Left ventricle myocardium inferior (tissue), 1 donor: Measurements from ENCODE around the gene TAS2R16. TPM values are rescaled to one million over a fixed set of nuclear protein-coding genes. Genes with fewer than 3 reads are reported as not detected.

ENCODE experiments used
- DNase-seq: peaks from one replicate; pipeline ENCODE4 v3.0.0-alpha.2; 2020
- H3K27ac ChIP-seq: fragments of 200-600 bp; replicated peaks from 2 replicates; pipeline ENCODE4 v1.8.0; 2021
- H3K27me3 ChIP-seq: fragments of 200-600 bp; 2 replicates; pipeline ENCODE4 v1.8.0; 2021; ENCODE audit warnings: low read depth
- H3K36me3 ChIP-seq: fragments of 200-600 bp; 2 replicates; pipeline ENCODE4 v1.8.0; 2021
- H3K4me1 ChIP-seq: fragments of 200-600 bp; 2 replicates; pipeline ENCODE4 v1.8.0; 2021
- H3K4me3 ChIP-seq: fragments of 200-600 bp; 2 replicates; pipeline ENCODE4 v1.8.0; 2021; ENCODE audit warnings: mild to moderate bottlenecking, moderate library complexity
- H3K9me3 ChIP-seq: fragments of 200-600 bp; replicated peaks from 2 replicates; pipeline ENCODE4 v1.8.0; 2021
- intact Hi-C: fragments of 100-400 bp; cut with micrococcal nuclease; formaldehyde crosslinking; loops from one replicate; pipeline ENCODE4 v1.11.0; 2022
- total RNA-seq: library from RNA; stranded (reverse); fragmentation: NEBNext Ultra II Directional; extraction: Animal tissue kit (Norgen Biotek cat#: 25700); gene quantifications from one replicate; pipeline ENCODE4 v1.2.1, GENCODE V29; 2021
- TF ChIP-seq, protein P1 (sequence below): fragments of 200-600 bp; IDR thresholded peaks from 2 replicates; pipeline ENCODE4 v1.8.0; 2021; ENCODE audit warnings: antibody characterized with exemption, mild to moderate bottlenecking, borderline replicate concordance
- donor health status: DM: no; HTN: yes; CAD: no; lungs with severe emphysema.

The TAS2R16 gene
- total RNA-seq, 1 donor from 2014 or later, result not detected

DNA sequence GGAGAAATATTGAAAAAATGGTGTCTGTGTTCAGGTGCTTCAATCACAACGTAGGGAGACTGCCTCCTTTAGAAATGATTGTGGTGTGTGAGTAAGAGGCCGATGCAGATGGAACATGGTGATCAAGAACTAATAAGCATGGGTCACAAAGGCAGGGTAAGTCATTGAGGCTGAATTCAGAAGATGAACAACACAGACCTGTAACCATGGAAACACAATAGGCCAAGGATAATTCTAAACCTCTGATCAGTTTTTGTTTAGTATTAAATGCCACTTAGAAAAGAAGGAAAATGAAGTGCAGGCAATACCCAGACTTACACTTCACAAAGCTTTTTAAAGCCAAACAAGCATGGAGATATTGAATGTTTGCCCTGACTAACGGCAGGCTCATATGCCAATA, 32.8 kb upstream of the TAS2R16 start:
- no peak for DNase-seq
- Histone ChIP-seq H3K27ac (no peak overlapping the region), H3K9me3 (no peaks in the 10 kb centered on the region), H3K27me3 (no peaks in the 10 kb centered on the region), H3K4me3 (no peak overlapping the region), H3K4me1 (no peaks in the 10 kb centered on the region), H3K36me3 (no peaks in the 10 kb centered on the region)
- TF ChIP-seq, protein P1, sequence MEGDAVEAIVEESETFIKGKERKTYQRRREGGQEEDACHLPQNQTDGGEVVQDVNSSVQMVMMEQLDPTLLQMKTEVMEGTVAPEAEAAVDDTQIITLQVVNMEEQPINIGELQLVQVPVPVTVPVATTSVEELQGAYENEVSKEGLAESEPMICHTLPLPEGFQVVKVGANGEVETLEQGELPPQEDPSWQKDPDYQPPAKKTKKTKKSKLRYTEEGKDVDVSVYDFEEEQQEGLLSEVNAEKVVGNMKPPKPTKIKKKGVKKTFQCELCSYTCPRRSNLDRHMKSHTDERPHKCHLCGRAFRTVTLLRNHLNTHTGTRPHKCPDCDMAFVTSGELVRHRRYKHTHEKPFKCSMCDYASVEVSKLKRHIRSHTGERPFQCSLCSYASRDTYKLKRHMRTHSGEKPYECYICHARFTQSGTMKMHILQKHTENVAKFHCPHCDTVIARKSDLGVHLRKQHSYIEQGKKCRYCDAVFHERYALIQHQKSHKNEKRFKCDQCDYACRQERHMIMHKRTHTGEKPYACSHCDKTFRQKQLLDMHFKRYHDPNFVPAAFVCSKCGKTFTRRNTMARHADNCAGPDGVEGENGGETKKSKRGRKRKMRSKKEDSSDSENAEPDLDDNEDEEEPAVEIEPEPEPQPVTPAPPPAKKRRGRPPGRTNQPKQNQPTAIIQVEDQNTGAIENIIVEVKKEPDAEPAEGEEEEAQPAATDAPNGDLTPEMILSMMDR, result no peak
- intact Hi-C loops, result no loop called here

DNA sequence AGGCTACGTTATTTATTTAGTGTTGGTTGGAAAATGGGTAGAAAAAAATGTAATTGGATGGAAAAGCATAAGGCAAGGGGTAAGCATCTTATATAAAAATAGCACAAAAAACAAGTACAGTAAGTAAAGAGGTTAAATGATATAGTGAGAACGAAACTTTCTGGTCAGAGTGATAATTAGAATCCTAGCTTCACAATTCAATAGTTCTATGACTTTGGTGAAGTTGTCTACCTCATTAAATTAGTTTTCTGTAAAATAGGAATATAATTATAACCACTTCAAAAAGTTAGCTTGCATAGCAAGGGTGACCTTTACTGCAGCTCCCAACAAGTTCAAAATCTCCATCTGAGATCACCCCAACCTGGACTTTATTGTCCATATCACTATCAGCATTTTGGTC, 30.8 kb upstream of the TAS2R16 start:
- Histone ChIP-seq H3K36me3 (no peaks in the 10 kb centered on the region), H3K4me1 (no peaks in the 10 kb centered on the region), H3K9me3 (peaks cover 14% of the 10 kb centered on the region), H3K27ac (no peak overlapping the region), H3K27me3 (no peaks in the 10 kb centered on the region), H3K4me3 (no peak overlapping the region)
- DNase-seq, result no peak
- TF ChIP-seq, protein P1, result no peak
- intact Hi-C loops, result no loop called here

DNA sequence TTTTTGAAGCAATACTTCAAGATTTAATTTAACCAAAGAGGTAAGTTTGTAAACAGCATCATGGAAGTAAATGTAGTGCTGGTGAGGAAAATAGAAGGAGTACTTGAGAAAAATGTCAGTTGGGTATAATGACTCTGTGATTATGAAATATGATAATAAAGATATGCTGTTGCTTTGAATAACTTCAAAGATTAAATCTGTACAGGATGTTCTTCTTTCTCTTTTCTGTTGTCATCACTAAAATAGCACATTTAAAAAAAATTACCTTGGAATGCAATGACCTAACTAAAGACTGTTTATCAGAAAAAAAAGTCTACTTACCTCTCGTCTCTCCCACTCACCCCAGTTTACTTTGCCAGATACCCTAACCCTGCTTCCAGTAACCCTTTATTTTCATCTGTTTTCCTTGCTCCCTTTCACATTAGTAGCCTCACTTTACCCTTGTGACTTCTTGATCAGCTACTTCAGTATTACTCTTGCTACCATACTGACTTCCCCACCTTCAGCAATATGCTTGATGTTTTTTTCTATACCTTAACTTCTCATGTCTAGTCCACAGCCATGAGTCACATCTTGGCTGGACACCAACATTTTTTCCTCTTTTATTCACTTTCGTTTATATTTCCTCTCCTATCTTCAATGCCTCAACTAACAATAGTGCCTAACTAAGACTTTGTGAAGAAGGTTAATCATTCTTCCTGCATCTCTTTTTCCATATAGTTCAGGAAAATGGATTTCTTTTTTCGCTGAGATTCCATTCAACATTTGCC, 29.7 kb upstream of the TAS2R16 start:
- no peaks in the 10 kb centered on the region for H3K36me3 ChIP-seq
- H3K9me3 ChIP-seq, result peaks cover 19% of the 10 kb centered on the region
- H3K27me3 ChIP-seq, result no peaks in the 10 kb centered on the region
- TF ChIP-seq, protein P1, result no peak
- intact Hi-C loops, result no loop called here
- no peaks in the 10 kb centered on the region for H3K4me1 ChIP-seq
- no peak for DNase-seq
- no peak overlapping the region for H3K4me3 ChIP-seq
- no peak overlapping the region for H3K27ac ChIP-seq

DNA sequence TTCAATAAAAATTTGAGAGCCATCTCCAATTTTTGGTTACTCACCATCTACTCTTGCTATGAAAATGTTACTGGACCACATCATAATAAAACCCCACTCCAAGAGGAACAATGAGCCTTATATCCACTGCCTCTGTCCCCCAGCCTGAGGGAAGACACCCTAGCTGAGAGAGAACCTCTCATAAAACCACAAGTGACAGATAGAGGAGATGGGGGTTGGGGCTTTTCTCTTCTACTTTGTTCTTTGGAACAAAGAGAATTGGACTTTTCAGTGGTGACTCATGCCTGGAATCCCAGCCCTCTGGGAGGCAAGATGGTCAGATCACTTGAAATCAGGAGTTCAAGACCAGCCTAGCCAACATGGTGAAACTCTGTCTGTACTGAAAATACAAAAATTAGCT, 27.6 kb upstream of the TAS2R16 start:
- intact Hi-C loops, result no loop called here
- DNase-seq, result no peak
- Histone ChIP-seq H3K36me3 (no peaks in the 10 kb centered on the region), H3K27me3 (no peaks in the 10 kb centered on the region), H3K9me3 (peaks cover 27% of the 10 kb centered on the region), H3K4me1 (no peaks in the 10 kb centered on the region), H3K27ac (no peak overlapping the region), H3K4me3 (no peak overlapping the region)
- TF ChIP-seq, protein P1, result no peak

DNA sequence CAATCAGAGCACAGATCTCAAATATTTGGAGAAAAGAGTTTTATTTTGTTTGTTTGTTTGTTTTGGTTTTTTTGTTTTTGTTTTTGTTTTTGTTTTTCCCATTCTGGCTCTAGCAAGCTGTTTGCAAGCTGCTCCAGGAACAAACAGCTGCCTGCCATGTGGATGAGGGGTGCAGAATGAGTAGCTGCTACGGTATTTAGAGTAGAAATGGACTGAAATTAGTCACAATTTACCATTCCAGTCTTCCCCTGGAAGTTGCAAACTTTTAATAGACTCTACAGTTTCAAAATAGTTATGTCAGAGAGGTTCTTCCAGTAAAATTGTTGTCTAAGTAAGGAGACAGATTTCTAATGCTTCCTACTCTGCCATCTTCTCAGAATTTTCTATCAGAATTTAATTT, 27.1 kb upstream of the TAS2R16 start:
- Histone ChIP-seq H3K9me3 (peaks cover 28% of the 10 kb centered on the region), H3K36me3 (no peaks in the 10 kb centered on the region), H3K4me3 (no peak overlapping the region), H3K27me3 (no peaks in the 10 kb centered on the region), H3K4me1 (no peaks in the 10 kb centered on the region), H3K27ac (no peak overlapping the region)
- DNase-seq, result no peak
- TF ChIP-seq, protein P1, result no peak
- intact Hi-C loops, result no loop called here
